Sigmoid colon (tissue), 4 donors: ENCODE measurements around the gene RUNDC3A.

Experiments used
- CTCF ChIP-seq, 4 experiments: fragments of 450-650 bp in 3 of 4; fragments of 200-600 bp in 1 of 4; IDR thresholded peaks; one replicate each; pipeline ENCODE4 v1.5.1; 2016 to 2019; ENCODE audit warnings: antibody characterized with exemption in 4 of 4, mild to moderate bottlenecking in 3 of 4, moderate library complexity in 2 of 4
- EP300 ChIP-seq, 4 donors: sonication (generic); formaldehyde crosslinking; IDR thresholded peaks; one replicate each; pipeline ENCODE4 v1.6.1; 2017; ENCODE audit warnings: antibody characterized with exemption in 4 of 4
- POLR2A ChIP-seq, 2 donors: fragments of 450-650 bp; IDR thresholded peaks; one replicate each; pipeline ENCODE4 v1.6.1; 2016; ENCODE audit warnings: antibody characterized with exemption in 2 of 2, mild to moderate bottlenecking in 2 of 2, moderate library complexity in 2 of 2
- POLR2AphosphoS5 ChIP-seq, 4 donors: sonication (generic); formaldehyde crosslinking; IDR thresholded peaks; one replicate each; pipeline ENCODE4 v1.6.1; 2017; ENCODE audit warnings: antibody characterized with exemption in 4 of 4

- TF ChIP-seq POLR2AphosphoS5 (IDR thresholded peaks at IDR 0.05) = no peak
- no peak for TF ChIP-seq POLR2A (IDR thresholded peaks at IDR 0.05)
- TF ChIP-seq CTCF (IDR thresholded peaks at IDR 0.05) = no peak
- TF ChIP-seq EP300 (IDR thresholded peaks at IDR 0.05) = no peak
Observed at GRCh38 chr17:44349553-44350070, 41.2 kb downstream of the RUNDC3A start.
